GM23338 (cell line): Measurements from ENCODE around the gene SYNE1. TPM values are rescaled to one million over a fixed set of nuclear protein-coding genes. Genes with fewer than 3 reads are reported as not detected.

Experiments used
- ATAC-seq: fragments of 200-7000 bp; cut with Tn5 transposase; 3 replicates; pipeline ENCODE4 v1.9.1; 2020
- DNase-seq: peaks from one replicate; pipeline ENCODE4 v3.0.0-alpha.2; 2015; ENCODE audit warnings: low spot score
- H2AFZ ChIP-seq: fragments of 200-600 bp; sonication (generic); 2 replicates; pipeline ENCODE4 v1.8.0; 2016; ENCODE audit warnings: antibody characterized with exemption, mild to moderate bottlenecking, moderate library complexity
- H3F3A ChIP-seq: fragments of 200-600 bp; sonication (generic); replicated peaks from 2 replicates; pipeline ENCODE4 v1.8.0; 2017; ENCODE audit warnings: antibody characterized with exemption, mixed run types, low read depth
- H3K27ac ChIP-seq: fragments of 200-600 bp; sonication (generic); 2 replicates; pipeline ENCODE4 v1.6.1; 2016; ENCODE audit warnings: low read depth
- H3K27me3 ChIP-seq: fragments of 200-600 bp; sonication (generic); 2 replicates; pipeline ENCODE4 v1.8.0; 2016; ENCODE audit warnings: mild to moderate bottlenecking, mixed run types, moderate library complexity; ENCODE audit not compliant: insufficient read depth
- H3K36me3 ChIP-seq: fragments of 200-600 bp; sonication (generic); 2 replicates; pipeline ENCODE4 v1.8.0; 2016; ENCODE audit warnings: mild to moderate bottlenecking; ENCODE audit not compliant: insufficient read depth
- H3K4me1 ChIP-seq: fragments of 200-600 bp; sonication (generic); 2 replicates; pipeline ENCODE4 v1.8.0; 2016; ENCODE audit warnings: mild to moderate bottlenecking, moderate library complexity; ENCODE audit not compliant: insufficient read depth
- H3K4me2 ChIP-seq: fragments of 200-600 bp; sonication (generic); 2 replicates; pipeline ENCODE4 v1.7.1; 2017; ENCODE audit warnings: mixed run types
- H3K4me3 ChIP-seq: fragments of 200-600 bp; sonication (generic); 2 replicates; pipeline ENCODE4 v1.6.1; 2016; ENCODE audit warnings: mixed run types
- H3K79me2 ChIP-seq: fragments of 200-600 bp; sonication (generic); replicated peaks from 2 replicates; pipeline ENCODE4 v1.8.0; 2017; ENCODE audit warnings: mild to moderate bottlenecking; ENCODE audit not compliant: insufficient read depth
- H3K9me2 ChIP-seq: fragments of 200-600 bp; sonication (generic); 2 replicates; pipeline ENCODE4 v1.8.0; 2017; ENCODE audit not compliant: insufficient read depth
- H4K20me1 ChIP-seq: fragments of 200-600 bp; sonication (generic); replicated peaks from 2 replicates; pipeline ENCODE4 v1.8.0; 2017; ENCODE audit warnings: mild to moderate bottlenecking; ENCODE audit not compliant: insufficient read depth
- H3K27ac Mint-ChIP-seq: 2 replicates; pipeline ENCODE4 v1.8.0; 2020; ENCODE audit warnings: inconsistent platforms, mild to moderate bottlenecking, moderate library complexity, mixed read lengths
- H3K27me3 Mint-ChIP-seq: 3 replicates; pipeline ENCODE4 v1.8.0; 2022; ENCODE audit warnings: low read depth, mild to moderate bottlenecking, moderate library complexity, mixed read lengths, inconsistent platforms; ENCODE audit not compliant: insufficient read depth, poor library complexity
- H3K36me3 Mint-ChIP-seq: 3 replicates; pipeline ENCODE4 v1.8.0; 2021; ENCODE audit warnings: low read depth, mild to moderate bottlenecking, inconsistent platforms, moderate library complexity, mixed read lengths
- H3K4me1 Mint-ChIP-seq: 3 replicates; pipeline ENCODE4 v1.8.0; 2020; ENCODE audit warnings: mild to moderate bottlenecking, inconsistent platforms, mixed read lengths
- H3K4me3 Mint-ChIP-seq: 3 replicates; pipeline ENCODE4 v1.8.0; 2021; ENCODE audit warnings: moderate library complexity, mild to moderate bottlenecking, inconsistent platforms, mixed read lengths
- H3K9me3 Mint-ChIP-seq: 3 replicates; pipeline ENCODE4 v1.8.0; 2020; ENCODE audit warnings: moderate library complexity, mild to moderate bottlenecking, inconsistent platforms, mixed read lengths
- CREB1 ChIP-seq: fragments of 250-450 bp; sonication (Bioruptor Pico); IDR thresholded peaks from 2 replicates; pipeline ENCODE4 v1.5.0; 2020; ENCODE audit warnings: low read depth, mild to moderate bottlenecking, moderate library complexity
- EZH2 ChIP-seq: fragments of 200-600 bp; sonication (generic); IDR thresholded peaks from one replicate; pipeline ENCODE4 v1.8.0; 2017; ENCODE audit warnings: antibody characterized with exemption, mild to moderate bottlenecking, low read depth; ENCODE audit not compliant: unreplicated experiment
- JUNB ChIP-seq: IDR thresholded peaks from one replicate; pipeline ENCODE4 v1.6.1; 2016; ENCODE audit warnings: antibody characterized with exemption; ENCODE audit not compliant: unreplicated experiment
- NANOG ChIP-seq: IDR thresholded peaks from 2 replicates; pipeline ENCODE4 v1.6.1; 2016; ENCODE audit warnings: antibody characterized with exemption, borderline replicate concordance
- STAT1 ChIP-seq: IDR thresholded peaks from one replicate; pipeline ENCODE4 v1.6.1; 2016; ENCODE audit warnings: antibody characterized with exemption; ENCODE audit not compliant: unreplicated experiment
- ZNF331 ChIP-seq: fragments of 250-450 bp; sonication (Bioruptor Pico); IDR thresholded peaks from 2 replicates; pipeline ENCODE4 v1.5.0; 2020; ENCODE audit warnings: low read depth, mild to moderate bottlenecking, moderate library complexity
- polyA plus RNA-seq: library from polyadenylated mRNA; unstranded; fragments of >200 nt; fragmentation: Nextera tagmentation; extraction: Ambion mirVana; gene quantifications from 2 replicates; pipeline ENCODE4 v1.2.1, GENCODE V29; 2016
- total RNA-seq: library from RNA; depleted of rRNA; stranded (reverse); fragments of >200 nt; shearing (Covaris generic); gene quantifications from 2 replicates; pipeline ENCODE4 v1.2.3, GENCODE V29; 2014
- TF ChIP-seq, protein P1 (sequence below): fragments of 250-450 bp; sonication (Bioruptor Pico); IDR thresholded peaks from 2 replicates; pipeline ENCODE4 v1.5.0; 2020; ENCODE audit warnings: mild to moderate bottlenecking, moderate library complexity
- TF ChIP-seq, protein P2 (sequence below), 2 experiments: fragments of 200-600 bp in 1 of 2; sonication (generic) in 1 of 2; conservative IDR thresholded peaks; 2 replicates each; pipeline versions ENCODE4 v1.5.1 to v1.6.1; 2016 to 2017; ENCODE audit warnings: antibody characterized with exemption in 2 of 2, low read depth in 2 of 2, mild to moderate bottlenecking in 2 of 2, moderate library complexity in 1 of 2
- TF ChIP-seq, protein P3 (sequence below): IDR thresholded peaks from 2 replicates; pipeline ENCODE4 v1.6.1; 2016; ENCODE audit warnings: antibody characterized with exemption

SYNE1 gene
- total and polyA plus RNA-seq, 2 experiments from 2014 or later, result 3.9 to 13.6 TPM

DNA sequence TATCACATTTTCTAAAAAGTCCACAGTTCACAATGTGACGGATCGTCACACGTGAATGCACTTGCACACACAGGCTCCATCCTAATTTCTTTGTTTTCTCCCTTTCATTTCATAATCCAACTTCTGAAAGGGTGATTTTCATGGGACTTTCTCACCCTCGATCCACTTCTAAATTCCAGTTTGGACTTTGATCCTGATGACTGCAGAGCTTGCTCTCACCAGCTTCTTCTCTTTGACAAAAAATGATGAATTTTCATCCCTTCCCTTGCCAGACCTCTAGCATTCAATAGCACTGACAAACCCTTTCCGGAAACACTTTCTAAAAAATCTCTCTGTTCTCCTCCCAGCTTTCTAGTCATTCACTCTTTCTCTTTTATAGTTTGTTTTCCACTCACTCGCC is 341.2 kb downstream of the SYNE1 start (continued):
- TF ChIP-seq NANOG (no peak), ZNF331 (CRISPR knock-in tag) (no peak)

DNA sequence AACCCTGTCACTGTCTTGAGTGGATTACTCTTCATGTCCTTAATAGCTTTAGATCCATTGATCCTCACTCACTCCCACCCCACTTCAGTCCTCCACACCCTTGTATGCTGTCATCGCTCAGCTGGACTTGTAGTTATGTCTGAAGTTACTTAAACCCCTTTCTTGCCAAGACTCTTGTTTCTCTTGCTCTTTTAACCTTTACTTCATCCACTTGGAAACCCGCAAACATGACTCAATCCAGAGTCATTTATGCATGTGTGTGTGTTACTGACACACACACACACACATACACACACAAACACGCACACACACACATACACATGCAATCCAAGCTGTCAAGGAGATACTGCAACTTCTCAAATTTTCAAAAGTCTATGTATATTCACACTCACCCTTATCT is 341.8 kb downstream of the SYNE1 start:
- H3K9me2 ChIP-seq, result no peaks in the 10 kb centered on the region
- Mint-ChIP-seq H3K27ac (no peak overlapping the region), H3K4me1 (peaks cover 29% of the 10 kb centered on the region), H3K9me3 (no peaks in the 10 kb centered on the region; the same call in 2 of the 3 replicates), H3K36me3 (no peaks in the 10 kb centered on the region), H3K27me3 (peaks cover 3% of the 10 kb centered on the region), H3K4me3 (no peak overlapping the region)
- no peaks in the 10 kb centered on the region for H3K36me3 ChIP-seq
- no peak for DNase-seq
- H3F3A ChIP-seq, result no peaks in the 10 kb centered on the region
- TF ChIP-seq STAT1 (no peak), CREB1 (CRISPR knock-in tag) (no peak), JUNB (no peak), ZNF331 (CRISPR knock-in tag) (no peak), EZH2 (no peak)
- TF ChIP-seq, protein P1, sequence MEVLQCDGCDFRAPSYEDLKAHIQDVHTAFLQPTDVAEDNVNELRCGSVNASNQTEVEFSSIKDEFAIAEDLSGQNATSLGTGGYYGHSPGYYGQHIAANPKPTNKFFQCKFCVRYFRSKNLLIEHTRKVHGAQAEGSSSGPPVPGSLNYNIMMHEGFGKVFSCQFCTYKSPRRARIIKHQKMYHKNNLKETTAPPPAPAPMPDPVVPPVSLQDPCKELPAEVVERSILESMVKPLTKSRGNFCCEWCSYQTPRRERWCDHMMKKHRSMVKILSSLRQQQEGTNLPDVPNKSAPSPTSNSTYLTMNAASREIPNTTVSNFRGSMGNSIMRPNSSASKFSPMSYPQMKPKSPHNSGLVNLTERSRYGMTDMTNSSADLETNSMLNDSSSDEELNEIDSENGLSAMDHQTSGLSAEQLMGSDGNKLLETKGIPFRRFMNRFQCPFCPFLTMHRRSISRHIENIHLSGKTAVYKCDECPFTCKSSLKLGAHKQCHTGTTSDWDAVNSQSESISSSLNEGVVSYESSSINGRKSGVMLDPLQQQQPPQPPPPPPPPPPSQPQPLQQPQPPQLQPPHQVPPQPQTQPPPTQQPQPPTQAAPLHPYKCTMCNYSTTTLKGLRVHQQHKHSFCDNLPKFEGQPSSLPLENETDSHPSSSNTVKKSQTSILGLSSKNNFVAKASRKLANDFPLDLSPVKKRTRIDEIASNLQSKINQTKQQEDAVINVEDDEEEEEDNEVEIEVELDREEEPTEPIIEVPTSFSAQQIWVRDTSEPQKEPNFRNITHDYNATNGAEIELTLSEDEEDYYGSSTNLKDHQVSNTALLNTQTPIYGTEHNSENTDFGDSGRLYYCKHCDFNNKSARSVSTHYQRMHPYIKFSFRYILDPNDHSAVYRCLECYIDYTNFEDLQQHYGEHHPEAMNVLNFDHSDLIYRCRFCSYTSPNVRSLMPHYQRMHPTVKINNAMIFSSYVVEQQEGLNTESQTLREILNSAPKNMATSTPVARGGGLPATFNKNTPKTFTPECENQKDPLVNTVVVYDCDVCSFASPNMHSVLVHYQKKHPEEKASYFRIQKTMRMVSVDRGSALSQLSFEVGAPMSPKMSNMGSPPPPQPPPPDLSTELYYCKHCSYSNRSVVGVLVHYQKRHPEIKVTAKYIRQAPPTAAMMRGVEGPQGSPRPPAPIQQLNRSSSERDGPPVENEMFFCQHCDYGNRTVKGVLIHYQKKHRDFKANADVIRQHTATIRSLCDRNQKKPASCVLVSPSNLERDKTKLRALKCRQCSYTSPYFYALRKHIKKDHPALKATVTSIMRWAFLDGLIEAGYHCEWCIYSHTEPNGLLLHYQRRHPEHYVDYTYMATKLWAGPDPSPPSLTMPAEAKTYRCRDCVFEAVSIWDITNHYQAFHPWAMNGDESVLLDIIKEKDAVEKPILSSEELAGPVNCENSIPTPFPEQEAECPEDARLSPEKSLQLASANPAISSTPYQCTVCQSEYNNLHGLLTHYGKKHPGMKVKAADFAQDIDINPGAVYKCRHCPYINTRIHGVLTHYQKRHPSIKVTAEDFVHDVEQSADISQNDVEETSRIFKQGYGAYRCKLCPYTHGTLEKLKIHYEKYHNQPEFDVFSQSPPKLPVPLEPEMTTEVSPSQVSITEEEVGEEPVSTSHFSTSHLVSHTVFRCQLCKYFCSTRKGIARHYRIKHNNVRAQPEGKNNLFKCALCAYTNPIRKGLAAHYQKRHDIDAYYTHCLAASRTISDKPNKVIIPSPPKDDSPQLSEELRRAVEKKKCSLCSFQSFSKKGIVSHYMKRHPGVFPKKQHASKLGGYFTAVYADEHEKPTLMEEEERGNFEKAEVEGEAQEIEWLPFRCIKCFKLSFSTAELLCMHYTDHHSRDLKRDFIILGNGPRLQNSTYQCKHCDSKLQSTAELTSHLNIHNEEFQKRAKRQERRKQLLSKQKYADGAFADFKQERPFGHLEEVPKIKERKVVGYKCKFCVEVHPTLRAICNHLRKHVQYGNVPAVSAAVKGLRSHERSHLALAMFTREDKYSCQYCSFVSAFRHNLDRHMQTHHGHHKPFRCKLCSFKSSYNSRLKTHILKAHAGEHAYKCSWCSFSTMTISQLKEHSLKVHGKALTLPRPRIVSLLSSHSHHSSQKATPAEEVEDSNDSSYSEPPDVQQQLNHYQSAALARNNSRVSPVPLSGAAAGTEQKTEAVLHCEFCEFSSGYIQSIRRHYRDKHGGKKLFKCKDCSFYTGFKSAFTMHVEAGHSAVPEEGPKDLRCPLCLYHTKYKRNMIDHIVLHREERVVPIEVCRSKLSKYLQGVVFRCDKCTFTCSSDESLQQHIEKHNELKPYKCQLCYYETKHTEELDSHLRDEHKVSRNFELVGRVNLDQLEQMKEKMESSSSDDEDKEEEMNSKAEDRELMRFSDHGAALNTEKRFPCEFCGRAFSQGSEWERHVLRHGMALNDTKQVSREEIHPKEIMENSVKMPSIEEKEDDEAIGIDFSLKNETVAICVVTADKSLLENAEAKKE (CRISPR knock-in tag), result no peak
- TF ChIP-seq, protein P2, sequence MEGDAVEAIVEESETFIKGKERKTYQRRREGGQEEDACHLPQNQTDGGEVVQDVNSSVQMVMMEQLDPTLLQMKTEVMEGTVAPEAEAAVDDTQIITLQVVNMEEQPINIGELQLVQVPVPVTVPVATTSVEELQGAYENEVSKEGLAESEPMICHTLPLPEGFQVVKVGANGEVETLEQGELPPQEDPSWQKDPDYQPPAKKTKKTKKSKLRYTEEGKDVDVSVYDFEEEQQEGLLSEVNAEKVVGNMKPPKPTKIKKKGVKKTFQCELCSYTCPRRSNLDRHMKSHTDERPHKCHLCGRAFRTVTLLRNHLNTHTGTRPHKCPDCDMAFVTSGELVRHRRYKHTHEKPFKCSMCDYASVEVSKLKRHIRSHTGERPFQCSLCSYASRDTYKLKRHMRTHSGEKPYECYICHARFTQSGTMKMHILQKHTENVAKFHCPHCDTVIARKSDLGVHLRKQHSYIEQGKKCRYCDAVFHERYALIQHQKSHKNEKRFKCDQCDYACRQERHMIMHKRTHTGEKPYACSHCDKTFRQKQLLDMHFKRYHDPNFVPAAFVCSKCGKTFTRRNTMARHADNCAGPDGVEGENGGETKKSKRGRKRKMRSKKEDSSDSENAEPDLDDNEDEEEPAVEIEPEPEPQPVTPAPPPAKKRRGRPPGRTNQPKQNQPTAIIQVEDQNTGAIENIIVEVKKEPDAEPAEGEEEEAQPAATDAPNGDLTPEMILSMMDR (conservative IDR thresholded peaks at IDR 0.05; ENCODE audit: low read depth in 2 of 2), result no peak
- TF ChIP-seq, protein P3, sequence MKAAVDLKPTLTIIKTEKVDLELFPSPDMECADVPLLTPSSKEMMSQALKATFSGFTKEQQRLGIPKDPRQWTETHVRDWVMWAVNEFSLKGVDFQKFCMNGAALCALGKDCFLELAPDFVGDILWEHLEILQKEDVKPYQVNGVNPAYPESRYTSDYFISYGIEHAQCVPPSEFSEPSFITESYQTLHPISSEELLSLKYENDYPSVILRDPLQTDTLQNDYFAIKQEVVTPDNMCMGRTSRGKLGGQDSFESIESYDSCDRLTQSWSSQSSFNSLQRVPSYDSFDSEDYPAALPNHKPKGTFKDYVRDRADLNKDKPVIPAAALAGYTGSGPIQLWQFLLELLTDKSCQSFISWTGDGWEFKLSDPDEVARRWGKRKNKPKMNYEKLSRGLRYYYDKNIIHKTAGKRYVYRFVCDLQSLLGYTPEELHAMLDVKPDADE, result no peak
- H3K4me3 ChIP-seq, result no peak overlapping the region
- H3K4me1 ChIP-seq, result peaks cover 29% of the 10 kb centered on the region
- H3K27me3 ChIP-seq, result no peaks in the 10 kb centered on the region
- H4K20me1 ChIP-seq, result no peaks in the 10 kb centered on the region
- H3K4me2 ChIP-seq, result no peak overlapping the region
- H2AFZ ChIP-seq, result no peak overlapping the region
- no peaks in the 10 kb centered on the region for H3K79me2 ChIP-seq
- H3K27ac ChIP-seq, result no peak overlapping the region
- no peak for ATAC-seq
